SHP77 (cell line): ENCODE results near the gene DUS4L.

Experiments
- DNase-seq, 2 experiments: peaks; one replicate each; lab custom pipeline; 2025; lab: John Stamatoyannopoulos, UW

The DUS4L gene

DNA sequence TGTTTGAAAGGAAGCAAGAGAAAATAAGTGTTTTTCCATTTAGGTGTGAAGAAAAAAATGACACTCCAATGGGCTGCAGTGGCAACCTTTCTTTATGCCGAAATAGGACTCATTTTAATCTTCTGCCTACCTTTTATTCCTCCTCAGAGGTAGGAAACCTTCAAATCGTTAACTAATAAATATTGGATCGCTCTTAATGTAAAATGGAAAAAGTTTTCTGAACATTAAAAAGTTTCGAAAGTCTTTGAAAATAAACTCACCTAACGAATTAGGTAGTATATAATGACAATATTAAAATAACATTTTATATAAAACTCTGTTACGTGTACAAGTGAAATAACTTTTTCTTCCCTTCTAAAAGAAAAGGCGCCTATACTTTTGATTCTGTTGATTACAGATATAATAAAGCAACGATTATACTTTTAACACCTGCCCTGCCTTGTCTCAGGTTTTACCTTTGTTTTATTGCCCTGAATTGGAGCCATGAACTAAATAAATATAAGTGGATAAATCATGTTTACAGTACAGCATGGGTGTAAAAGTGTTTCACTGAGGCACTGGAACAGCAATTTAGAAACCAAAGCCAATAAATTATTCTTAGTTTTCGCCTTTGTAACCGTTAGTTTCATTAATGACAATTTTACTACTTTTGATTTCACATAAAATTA is 17.1 kb downstream of the DUS4L start:
- DNase-seq = no peak

DNA sequence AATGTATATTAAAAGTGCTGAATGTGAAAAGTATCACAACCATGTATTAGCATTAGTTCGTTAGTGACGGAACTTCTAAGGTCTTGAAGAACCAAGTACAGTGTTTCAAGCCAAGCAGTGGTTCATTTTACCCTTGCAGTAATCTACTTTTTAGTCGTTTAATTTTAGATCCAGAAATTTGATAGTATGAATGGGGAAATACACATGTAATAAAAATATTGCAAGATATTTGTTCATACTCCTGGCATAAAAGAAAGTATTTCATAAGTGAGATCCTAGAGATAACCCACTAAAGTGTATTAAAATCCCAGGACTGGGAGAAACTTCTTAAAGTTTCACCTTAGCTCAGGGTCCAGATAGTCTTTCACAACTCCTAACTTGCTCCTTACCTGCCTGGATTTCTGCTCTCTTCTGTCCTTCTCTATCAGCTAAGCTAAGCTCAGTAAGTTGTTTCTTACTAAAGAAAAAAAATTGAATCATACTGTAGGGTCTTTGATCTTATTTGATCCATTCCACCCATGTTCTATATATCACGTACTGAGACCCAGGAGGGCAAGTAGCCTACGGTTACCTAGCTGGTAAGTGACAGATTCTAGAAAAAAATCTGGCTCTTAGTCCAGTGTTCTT is 17.7 kb downstream of the DUS4L start:
- DNase-seq = no peak

DNA sequence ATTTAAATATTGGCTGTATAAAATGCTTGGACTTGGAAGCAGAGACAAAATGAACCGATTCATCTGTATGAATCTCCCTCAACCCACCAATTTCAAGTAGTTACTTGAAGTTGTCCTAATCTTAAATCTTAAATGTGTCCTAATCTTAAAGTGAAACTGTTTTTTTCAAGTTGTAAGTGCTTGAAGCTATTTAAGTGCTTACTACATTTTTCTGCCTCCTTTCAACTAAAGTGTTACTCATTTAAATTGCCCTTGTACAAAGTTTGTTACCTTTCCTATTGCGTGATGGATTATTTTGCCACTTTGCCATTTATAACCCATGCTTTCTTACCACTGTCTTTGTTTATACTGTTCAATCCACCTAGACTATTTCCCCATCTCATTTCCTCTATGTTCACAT is 19.1 kb downstream of the DUS4L start:
- no peak for DNase-seq

DNA sequence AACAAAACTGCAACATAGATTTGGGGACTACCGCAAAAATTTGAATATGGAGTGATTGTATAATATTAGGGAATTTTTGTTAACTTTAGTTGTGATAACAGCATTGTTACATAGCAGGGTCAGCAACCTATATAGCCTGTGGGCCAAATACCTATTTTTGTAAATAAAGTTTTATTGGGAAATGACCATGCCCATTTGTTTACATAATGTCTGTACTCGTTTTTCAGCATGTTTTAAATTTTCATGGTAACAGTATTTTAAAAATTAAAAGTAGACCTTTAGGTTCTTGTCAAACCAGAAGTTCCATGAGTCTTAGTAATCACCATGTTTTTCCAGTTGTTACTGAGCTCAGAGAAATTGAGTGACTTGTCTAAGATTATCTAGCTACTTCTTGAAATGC is 20.9 kb downstream of the DUS4L start:
- no peak for DNase-seq

DNA sequence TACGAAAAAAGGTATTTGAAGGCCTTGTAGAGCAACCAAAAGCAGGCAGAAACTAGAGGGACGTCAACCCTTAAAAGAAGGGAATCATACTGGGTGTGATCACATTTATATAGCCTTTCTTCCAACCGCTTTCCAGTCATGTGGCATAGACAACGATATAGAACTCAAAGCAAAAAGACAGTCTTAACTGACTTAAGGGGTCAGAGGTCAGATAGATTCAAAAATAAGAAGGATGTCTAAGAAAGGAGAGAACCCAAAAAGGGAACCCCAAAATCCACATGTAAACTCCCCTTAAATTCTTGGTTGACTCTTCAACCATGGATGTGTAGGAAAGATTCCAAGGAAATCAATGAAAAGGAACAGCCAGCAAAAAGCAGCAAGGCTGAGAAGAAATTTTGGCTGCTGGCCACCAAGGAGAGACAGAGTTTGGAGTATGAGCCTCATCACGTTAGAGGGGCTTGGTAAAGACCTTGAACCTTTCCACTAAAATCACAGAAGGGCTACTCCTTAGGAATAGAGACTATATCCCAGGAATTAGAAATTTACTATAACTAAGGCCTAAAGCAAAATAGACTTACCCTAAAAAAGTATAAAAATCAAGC is 24.9 kb downstream of the DUS4L start:
- no peak for DNase-seq

DNA sequence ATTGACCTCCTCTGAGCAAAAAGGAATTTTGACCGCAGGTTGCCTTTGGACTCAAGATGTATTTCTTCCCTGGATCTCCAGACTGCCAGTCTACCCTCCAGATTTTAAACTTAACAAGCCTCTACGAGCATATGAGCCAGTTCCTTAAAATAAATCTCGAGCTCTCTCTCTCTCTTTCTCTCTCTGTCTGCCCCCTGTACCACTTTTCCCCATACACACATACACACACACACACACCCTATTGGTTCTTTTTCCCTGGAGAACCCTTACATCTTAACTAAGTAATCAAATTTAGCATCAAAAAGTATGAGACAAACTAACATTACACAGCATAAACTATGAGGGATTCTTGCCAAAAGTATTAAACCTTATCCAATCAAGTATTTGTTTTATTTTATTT is 27.6 kb downstream of the DUS4L start:
- DNase-seq = no peak

DNA sequence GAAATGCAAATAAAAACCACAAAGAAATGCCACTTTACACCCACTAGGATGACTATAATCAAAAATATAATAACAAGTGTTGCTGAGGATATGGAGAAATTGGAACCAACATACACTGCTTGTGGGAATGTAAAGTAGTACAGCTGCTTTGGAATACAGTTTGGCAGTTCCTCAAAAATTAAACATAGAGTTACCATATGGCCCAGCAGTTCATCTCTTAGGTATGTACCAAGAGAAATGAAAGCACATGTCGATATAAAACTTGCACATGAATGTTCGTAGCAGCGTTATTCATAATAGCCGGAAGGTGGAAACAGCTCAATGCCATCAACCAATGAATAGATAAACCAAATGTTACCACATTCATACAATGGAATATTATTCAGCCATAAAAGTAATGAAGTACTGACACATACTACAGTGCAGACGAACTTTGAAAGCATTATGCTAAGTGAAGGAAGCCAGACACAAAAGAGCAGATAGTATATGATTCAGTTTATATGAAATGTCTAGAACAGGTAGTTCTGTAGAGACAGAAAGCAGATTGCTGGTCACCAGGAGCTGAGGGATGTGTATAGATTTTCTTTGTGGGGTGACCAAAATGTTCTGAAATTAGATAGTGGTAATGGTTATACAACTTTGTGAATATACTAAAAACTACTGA is 28.7 kb downstream of the DUS4L start:
- DNase-seq = no peak

DNA sequence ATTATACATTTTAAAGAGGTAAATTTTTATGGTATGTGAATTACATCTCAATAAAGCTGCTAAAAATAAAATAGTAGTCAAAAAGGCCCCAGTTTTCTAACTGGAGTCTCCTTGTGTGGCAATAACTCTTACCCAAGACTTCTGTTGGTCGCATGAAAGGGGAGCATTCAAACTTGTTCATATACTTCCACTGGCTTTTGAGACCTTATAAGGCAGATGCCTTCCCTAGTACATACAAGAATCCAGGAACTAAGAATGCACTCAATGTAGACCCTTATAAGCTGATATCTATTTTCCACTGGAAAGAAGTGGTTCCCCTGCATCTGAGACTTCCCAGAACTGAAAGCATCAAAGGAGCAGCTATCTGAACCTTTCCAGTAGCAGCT is 29.2 kb downstream of the DUS4L start:
- no peak for DNase-seq

DNA sequence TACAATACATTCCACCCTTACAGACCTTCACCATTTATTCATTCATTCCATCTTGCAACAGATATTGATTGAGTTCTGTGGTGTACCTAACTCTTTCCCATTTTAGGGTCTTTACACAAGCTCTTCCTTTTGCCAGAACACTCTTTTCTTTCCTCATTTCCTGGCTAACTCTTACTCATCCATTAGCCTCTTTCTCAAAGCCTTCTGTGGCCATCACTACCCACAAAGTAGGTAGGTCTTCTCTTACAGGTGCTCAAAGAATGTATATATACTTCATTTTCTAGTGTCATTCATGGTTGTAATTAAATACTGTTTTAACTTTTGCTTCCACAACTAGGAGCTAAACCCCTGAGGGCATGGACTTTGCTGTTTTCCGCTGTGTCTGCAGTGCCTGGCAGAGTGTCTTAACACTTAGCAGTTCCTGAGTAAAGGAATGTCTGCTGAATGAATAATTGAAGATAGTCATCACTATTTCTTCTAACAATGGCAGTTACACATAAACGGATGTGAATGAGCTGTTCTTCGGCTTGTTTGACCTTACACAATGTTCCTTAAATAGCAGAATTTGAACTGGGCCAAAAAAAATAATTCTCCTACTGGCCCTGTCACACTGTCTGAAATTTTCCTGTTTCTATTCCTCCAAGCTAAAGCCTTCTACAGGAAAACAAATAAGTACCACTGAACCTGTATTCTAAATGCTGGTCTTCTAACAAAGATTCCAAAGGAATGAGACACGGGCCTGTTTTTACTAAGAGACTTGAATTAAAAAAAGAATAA is 31.4 kb downstream of the DUS4L start:
- no peak for DNase-seq

DNA sequence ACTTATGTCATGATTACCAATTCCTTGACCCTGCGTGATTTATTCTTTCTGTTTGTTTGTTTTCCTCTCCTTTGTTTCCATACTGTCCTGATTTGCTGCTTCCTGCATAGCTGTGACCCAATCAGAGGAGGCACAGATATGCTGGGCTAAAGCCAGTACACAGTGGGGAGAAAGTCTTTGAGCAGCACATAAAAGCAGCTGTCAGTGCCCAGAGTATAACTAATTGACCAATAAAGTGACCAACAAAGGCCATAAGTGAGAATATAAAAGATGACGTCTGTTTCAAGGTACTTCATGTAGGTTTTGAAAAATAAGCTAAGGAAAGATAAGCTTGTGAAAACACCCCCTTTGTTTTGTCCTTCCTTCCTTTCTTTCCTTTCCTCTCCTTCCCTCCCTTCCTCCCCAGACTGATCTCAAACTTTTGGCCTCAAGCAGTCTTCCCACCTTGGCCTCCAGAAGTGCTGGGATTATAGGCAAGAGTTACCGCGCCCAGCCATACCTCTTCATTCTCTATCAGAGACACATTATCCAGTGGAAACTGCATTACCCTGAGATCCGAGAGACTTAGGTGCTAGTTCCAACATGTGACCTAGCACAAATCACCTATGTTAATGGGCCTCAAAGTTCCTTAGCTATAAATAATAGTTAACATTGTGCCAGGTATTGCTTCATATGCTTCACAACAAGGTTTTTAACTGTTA is 33.3 kb downstream of the DUS4L start:
- DNase-seq = no peak

DNA sequence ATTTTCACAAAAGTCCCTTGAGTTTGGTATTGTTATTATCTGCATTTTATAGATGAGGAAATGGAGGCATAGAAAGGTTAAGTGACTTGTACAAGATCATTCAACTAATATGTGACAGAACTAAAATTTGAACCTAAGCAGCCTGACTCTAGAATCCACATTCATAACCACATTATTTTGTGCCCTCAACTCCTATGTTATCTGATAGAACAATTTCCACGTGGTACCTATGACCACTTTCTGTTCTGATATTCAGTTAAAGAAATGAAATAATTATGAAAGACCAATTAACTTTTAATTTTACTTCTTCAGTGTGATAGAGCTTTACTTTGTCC is 33.8 kb downstream of the DUS4L start:
- DNase-seq = no peak

DNA sequence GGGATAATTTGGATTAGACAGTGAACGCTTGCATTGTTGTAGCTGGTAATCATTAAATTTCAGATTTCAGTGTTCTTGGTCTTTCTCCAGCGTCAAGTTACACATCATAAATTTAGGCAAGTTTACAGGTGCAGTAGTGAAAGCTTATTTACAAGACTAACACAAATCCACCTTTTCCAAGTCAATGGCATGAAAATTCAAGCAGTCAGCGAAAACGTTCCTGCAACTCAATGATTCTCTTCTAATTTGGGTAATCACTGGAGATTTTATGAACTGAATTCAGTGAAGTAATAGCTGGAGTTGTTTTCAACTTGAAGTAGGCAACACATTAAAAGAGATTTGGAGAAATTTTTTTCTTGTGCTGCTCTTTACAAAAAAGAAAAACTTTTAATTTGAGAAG is 34.2 kb downstream of the DUS4L start:
- no peak for DNase-seq

DNA sequence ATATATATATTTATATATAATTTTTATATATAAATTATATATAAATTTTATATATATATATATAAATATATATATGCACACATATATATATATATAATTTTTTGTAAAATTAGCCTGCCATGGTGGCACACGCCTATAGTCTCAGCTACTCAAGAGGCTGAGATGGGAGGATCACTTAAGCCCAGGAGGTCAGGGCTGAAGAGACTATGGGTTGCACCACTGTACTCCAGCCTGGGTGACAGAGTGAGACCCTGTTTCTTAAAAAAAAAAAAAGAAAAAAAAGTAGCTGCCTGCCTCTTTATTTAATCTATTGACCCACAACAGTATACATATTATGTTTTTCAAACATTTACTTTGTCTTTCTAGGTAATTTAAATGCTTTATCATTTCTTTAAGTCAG is 35.5 kb downstream of the DUS4L start:
- no peak for DNase-seq

DNA sequence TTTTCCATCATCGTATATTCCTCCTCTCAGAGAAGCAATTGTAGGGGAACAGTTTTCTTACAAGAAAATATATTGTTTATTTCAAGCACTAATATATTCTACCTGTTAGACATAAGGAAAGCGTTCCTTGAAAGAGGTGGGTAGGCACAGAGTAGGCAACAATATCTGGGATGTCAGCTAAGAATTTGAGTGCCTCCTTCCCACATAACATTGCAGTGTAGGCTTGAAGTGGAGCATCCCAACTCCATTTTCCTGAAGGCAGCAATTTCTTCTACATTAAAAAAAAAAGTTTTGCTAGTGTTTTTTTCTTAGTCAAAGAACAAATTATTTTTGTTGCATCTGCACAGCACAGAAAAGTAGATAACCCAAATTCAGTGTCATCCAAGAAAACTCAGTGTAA is 37.0 kb downstream of the DUS4L start:
- DNase-seq = no peak

DNA sequence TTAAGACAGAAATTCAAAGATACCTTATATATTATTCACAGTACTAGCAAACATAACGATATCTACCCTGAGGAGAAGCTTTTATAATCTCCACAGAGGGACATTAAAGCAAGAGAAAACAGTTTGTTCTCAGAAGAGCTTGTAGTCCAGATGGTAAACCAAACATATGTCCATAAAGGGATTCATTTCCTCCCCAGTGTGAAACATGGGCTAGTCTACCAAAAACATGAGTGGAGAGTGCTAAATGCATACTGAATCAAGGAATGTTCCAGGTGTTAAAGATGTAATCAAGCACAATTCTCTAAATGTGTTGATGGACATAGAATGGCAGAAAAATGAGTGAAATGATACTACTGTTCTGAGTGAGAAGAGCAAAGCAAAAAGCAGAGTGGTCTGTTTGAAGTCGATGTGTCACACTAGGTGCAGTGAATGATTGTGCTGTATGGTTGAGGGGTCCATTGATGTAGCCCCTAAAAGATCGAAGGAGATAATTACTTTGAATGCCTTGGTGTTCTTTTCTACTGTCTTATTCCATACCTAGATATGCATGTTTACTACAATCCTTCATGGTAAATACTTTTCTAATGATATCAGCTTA is 41.5 kb downstream of the DUS4L start:
- no peak for DNase-seq

DNA sequence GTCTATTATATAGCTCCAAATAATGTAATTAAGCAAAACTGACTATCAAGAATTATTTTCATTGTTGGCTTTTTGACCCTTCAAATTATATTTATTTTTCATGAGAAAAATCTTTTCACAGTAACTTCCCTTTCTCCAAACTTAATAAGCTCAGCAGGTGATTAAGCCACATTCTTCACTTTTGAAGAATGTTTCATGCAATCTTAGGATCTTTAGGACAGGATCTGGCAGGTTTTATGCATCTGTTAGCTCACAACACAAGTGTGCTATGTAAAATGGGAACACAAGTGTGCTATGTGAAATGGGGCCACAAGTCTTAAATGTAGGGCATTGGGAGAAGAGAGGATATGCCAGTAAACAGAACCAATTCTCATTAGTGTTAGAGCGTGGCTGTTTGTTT is 42.5 kb downstream of the DUS4L start:
- no peak for DNase-seq

DNA sequence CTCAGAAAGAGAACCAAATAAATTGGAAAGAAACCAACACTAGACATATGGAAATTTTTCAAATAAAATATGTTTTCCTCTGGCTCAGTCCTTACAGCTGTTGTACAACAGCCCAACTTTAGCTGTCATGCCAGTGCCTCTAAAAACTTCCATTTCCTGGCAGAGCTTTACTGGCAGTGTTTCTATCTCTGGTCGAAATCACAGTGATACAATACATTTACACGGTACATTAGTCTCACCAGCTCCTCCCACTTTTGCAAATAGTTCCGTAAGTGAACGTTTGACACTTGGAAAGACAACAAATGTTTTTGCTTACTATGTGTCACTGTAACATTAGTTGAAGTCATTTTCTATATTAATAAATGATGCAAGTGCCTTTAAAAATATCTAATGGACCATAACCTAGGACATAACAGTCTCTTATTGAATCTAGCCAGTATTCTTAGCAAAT is 46.1 kb downstream of the DUS4L start:
- no peak for DNase-seq

DNA sequence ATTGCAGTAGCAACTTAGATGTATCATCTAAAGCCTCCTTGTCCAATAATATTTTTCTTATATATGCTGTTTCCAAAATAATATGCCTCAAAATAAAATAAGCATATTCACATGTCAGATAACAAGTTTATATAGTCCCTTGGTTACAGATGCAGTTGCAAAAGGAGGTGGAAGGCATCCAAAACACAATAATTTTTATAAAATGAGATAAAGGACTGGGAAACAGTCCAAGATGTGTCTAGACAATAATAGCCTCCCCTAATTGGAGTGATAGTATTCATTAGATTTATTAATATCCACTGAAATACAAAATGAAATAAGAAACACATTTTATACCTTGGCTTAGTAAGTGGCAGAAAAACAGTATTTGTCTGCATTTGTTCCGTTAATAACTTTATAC is 46.6 kb downstream of the DUS4L start:
- DNase-seq = no peak

DNA sequence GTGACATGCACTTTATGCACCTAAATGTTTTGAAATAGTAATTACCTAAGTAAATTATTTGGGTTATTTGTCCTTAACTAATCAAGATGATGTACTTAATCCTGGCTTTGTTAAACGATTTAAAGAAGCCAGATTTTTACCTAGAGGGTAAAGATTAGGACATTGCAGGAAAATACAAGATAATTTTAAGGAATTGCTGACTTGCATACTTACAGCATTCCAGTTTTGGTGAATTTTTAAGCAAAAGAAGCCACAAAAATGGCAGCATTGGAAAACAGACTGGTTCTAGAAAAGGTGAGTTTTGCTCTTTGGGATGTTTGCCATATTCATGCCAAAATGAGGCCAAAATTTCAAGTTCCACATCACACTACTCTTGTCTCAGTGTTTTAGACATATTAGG is 49.7 kb downstream of the DUS4L start:
- DNase-seq = no peak

DNA sequence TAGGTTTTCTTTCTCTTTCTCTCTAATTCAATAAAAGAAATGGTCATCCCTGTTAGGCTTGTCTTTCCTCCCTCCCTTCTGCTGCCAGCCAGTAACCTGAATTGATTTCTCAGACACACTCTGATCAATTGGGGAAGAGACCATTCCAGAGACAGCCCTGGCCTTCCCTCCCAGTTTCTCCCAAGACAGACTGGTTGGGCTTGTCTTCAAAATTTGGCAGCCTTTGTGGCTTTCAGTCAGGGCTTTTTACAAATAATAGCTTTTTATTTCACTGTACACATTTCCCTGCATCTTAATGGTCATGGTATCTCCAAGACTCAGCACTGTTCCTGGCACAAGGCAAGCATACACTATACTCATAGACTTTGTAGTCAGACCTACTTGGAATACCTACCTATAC is 50.2 kb downstream of the DUS4L start:
- DNase-seq = no peak

DNA sequence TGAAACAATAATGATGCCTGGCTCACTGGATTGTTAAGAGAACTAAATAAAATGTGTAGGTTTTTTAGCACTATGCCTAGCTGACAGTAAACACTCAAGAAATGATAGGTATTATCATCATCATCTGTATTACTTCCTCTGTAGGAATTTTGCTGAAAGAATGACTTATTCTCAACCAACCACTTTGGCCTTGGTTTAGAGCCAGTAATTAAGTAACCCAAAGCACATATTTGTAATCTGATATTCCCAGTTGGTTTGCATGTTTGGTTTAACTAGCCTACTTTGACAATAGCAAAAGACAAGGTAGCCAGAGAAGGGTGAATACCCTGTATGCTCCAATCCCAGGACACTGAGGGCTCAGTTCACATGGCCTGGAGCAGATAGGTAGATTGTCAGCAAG is 50.7 kb downstream of the DUS4L start:
- no peak for DNase-seq
